HG03108 (cell line): ENCODE data around the gene LRRC25.
"Not testable (repeated sequence)": the region's sequence is repeated elsewhere in the genome, so short reads cannot be mapped to it uniquely, and the experiment has no call there.

Experiments
- ATAC-seq: cut with Tn5 transposase; IDR thresholded peaks from one replicate; pipeline ENCODE4 v1.9.1; 2021; ENCODE audit warnings: moderate library complexity; ENCODE audit not compliant: unreplicated experiment

LRRC25 gene

GRCh38 chr19:18380843-18381242 lies 16.6 kb downstream of the LRRC25 start:
- no peak for ATAC-seq

GRCh38 chr19:18379803-18380747 lies 17.3 kb downstream of the LRRC25 start:
- no peak for ATAC-seq

GRCh38 chr19:18377026-18377425 lies 20.4 kb downstream of the LRRC25 start:
- ATAC-seq, result no peak

GRCh38 chr19:18373892-18374629 lies 23.4 kb downstream of the LRRC25 start:
- ATAC-seq, result peak; percentile 92

- no peak for ATAC-seq
Measured at GRCh38 chr19:18373407-18373891, 24.0 kb downstream of the LRRC25 start.

GRCh38 chr19:18368504-18369222 lies 28.8 kb downstream of the LRRC25 start:
- ATAC-seq, result no peak

- ATAC-seq, result no peak
Measured at GRCh38 chr19:18366021-18366435, 31.4 kb downstream of the LRRC25 start.

GRCh38 chr19:18364826-18365528 lies 32.4 kb downstream of the LRRC25 start:
- ATAC-seq, result no peak

- ATAC-seq, result not testable (repeated sequence)
Measured at GRCh38 chr19:18364277-18364825, 33.1 kb downstream of the LRRC25 start.

GRCh38 chr19:18363787-18364186 lies 33.6 kb downstream of the LRRC25 start:
- ATAC-seq, result no peak

- ATAC-seq, result no peak
Measured at GRCh38 chr19:18362934-18363542, 34.4 kb downstream of the LRRC25 start.

- no peak for ATAC-seq
Measured at GRCh38 chr19:18361646-18362045, 35.8 kb downstream of the LRRC25 start.

GRCh38 chr19:18357041-18357440 lies 40.4 kb downstream of the LRRC25 start:
- ATAC-seq, result no peak

GRCh38 chr19:18354743-18355142 lies 42.7 kb downstream of the LRRC25 start:
- not testable (repeated sequence) for ATAC-seq

GRCh38 chr19:18353378-18354005 lies 43.9 kb downstream of the LRRC25 start:
- no peak for ATAC-seq

- no peak for ATAC-seq
Measured at GRCh38 chr19:18351544-18351943, 45.9 kb downstream of the LRRC25 start.

- ATAC-seq, result no peak
Measured at GRCh38 chr19:18350490-18350889, 46.9 kb downstream of the LRRC25 start.

- no peak for ATAC-seq
Measured at GRCh38 chr19:18349524-18350128, 47.8 kb downstream of the LRRC25 start.

GRCh38 chr19:18348818-18349339 lies 48.5 kb downstream of the LRRC25 start:
- ATAC-seq, result not testable (repeated sequence)
